Activated T-cell treated with anti-CD3 and anti-CD28 coated beads for 24 hours (primary cell): ENCODE measurements around the gene FBN1.

ENCODE experiments used
- DNase-seq: peaks from one replicate; pipeline ENCODE4 v3.0.0-alpha.2; 2020; ENCODE audit warnings: low read depth

FBN1 gene

GRCh38 chr15:48366584-48367312 is 278.8 kb downstream of the FBN1 start:
- DNase-seq = no peak

- no peak for DNase-seq
These were observed 279.9 kb downstream of the FBN1 start for GRCh38 chr15:48365575-48365974.

GRCh38 chr15:48363474-48363873 is 282.0 kb downstream of the FBN1 start:
- no peak for DNase-seq

- no peak for DNase-seq
These were observed 283.8 kb downstream of the FBN1 start for GRCh38 chr15:48361685-48362084.

- no peak for DNase-seq
These were observed 284.7 kb downstream of the FBN1 start for GRCh38 chr15:48360841-48361240.
